ENCODE data around the gene AKR1B1.
A peak's percentile ranks its signal among the peaks of the same experiment; 100 is the strongest.
"Not testable (repeated sequence)": the region's sequence is repeated elsewhere in the genome, so short reads cannot be mapped to it uniquely, and the experiment has no call there.

AKR1B1 gene

DNA sequence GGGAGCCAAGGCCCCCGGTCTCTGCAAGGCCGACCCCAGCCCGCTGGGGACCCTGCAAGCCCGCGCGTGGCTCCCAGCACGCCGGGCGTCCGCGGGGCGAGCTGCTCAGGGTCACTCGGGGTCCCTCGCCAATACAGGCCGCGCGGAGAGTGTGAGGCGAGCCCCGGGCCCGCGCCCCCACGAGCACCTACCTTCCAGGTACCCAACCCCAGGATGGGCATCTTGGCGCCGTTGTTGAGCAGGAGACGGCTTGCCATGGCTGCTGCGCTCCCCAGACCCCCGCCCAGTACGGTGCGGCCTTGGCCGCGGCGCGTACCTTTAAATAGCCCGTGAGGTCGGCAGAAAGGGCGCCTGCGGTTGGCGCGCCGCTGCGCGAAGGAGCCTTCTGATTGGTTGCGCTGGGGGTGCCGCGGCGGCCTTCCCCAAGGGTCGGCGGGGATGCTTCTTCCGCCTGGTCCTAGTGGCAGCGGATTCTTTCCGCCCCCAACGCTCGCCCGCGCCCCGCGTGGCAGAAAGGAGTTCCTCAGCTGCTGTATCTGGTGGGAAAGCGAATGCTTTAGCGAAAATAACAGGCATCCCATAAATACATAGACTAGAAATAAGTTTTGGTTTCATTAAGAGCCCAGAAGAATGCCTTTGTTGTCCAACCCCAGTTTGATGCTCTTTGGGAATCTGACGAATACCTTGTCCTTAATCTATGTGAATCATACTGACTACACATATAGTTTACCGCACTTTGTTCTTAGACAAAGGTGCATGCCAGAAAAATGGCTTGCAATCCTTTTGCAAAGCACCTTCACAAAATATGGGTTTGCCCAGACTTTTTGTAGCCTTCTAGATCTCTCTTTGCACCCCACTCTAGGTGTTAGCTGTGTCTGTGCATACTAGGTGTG is at the start of gene AKR1B1:
TSS of gene AKR1B1 (minus strand) at position 295 of the 893 bp plus-strand sequence. CDS start at position 257, 38 bp downstream.
- peak; percentile 97 for DNase-seq

DNA sequence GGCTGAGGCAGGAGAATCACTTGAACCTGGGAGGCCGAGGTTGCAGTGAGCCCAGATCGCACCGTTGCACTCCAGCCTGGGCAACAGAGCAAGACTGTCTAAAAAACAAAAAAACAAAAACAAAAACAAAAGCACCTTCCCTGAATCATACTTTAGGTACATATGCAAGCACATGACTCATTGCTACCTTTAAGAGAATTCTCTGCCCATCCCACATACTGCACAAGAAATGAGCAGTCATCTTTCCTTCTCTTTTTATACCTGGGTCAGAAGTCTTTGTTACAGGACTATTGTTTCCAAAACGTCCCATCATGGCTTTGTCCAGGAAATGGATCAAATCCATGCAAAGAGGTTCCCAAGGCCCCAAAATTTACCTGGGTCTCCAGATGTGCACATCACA is 47.0 kb upstream of the AKR1B1 start:
- DNase-seq, result no peak

DNA sequence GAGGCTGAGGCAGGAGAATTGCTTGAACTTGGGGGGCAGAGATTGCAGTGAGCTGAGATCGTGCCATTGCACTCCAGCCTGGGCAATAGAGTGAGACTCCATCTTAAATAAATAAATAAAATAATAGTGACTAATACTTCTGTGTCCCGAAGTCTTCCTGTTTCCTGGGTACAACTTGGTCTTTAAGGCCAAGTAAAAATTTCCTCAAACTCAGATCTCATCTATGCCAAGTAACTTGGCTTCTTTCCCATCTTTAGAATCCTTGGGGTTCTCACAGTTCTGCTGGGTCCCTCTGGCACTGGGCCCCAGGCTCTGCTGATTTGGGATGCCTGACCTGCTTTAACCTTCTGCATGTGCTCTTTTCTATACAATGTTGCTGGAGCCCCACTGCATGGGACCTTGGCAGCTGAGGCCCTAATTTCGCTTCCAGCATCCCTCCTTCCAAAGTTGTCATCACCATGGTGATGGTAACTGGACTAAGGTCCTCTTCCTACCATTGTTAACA is 45.8 kb upstream of the AKR1B1 start:
- no peak for DNase-seq

DNA sequence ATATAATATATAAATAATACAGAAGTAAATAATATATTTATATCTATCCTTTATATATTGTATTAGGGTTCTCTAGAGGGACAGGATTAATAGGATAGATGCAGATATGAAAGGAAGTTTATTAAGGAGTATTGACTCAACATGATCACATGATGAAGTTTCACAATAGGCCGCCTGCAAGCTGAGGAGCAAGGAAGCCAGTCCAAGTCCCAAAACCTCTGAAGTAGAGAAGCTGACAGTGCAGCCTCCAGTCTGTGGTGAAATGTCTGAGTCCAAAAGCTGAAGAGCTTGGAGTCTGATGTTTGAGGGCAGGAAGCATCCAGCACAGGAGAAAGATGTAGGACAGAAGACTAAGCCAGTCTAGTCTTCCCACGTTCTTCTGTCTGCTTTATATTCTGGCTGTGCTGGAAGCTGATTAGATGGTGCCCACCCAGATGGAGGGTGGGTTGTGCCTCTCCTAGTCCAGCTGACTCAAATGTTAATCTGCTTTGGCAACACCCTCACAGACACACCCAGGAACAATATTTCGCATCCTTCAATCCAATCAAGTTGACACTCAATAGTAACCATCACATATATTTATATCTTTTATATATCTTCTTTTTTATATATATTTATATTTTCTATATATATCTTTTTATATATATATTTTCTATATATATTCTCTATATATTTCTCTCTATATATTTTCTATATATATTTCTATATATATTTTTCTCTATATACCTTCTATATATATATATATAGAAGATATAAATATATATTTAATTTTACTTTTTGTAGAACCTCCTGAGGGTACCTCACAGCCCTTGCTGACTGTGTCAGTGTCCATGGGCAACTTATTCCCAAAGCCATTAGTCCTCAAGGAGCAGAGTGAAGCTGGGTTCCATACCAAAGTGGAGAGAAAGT is 43.8 kb upstream of the AKR1B1 start:
- no peak for DNase-seq

DNA sequence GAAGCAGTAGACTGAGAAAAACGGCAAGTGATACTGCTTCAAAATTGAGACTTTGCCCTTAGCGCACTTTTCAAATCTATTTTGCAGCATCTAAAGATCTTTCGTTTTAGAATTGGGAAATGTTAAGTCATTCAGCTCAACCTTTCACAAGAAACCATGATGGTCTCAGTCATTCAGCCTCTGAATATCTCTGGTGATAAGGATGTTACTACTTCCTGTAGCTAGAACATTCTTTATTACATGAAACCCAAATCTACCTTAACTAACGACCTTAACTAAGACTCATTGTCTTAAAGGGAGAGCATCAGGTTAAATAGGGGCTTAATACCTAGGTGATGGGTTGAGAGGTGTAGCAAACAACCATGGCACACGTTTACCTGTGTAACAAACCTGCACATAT is 42.1 kb upstream of the AKR1B1 start:
- no peak for DNase-seq

DNA sequence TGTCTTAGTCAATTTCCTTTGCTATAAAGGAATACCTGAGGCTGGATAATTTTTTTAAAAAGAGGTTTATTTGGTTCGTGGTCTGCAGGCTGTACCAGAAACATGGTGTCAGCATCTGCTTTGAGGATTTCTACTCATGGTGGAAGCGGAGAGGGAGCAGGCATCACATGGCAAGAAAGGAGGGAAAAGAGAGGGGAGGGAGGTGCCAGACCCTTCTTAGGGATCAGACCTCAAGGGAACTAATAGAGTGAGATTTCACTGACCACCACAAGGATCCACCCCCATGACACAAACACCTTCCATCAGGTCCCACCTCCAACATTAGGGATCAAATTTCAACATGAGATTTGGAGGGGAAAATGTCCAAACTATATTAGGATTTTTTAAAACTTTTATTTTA is 41.5 kb upstream of the AKR1B1 start:
- no peak for DNase-seq

DNA sequence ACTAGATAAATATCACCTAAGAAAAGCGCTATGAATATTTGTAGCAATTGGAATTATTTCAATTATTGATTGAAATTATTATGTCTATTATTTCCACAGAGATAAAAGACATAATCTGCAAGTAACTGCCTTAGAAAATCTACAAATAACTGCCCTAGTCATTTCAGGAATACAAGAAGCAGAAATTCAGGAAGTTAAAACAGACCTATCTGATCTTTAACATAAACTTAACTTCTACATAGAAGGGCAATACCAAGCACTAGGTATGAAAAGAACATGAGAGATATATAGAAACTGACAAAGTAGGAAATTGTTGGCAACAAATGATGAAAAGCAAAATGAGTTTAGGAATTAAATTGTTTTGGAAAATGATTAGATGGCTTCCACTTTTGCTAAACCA is 36.6 kb upstream of the AKR1B1 start:
- DNase-seq, result no peak

DNA sequence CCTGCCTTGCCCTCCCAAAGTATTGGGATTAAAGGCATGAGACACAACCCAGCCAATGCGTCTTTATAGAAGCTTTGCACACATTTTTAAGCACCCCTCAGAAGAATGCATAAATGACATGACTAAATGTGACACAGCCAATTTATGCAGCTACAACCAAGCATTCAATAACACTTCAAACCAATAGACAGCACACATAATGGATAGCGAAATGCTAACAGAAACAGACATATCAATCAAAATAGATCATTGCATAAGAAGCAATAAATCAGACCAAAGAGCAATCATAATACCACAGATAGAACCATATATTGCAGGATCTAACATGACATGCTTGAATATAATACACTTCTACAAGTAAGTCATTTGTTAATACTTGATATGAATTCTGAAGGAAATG is 34.2 kb upstream of the AKR1B1 start:
- DNase-seq, result no peak

DNA sequence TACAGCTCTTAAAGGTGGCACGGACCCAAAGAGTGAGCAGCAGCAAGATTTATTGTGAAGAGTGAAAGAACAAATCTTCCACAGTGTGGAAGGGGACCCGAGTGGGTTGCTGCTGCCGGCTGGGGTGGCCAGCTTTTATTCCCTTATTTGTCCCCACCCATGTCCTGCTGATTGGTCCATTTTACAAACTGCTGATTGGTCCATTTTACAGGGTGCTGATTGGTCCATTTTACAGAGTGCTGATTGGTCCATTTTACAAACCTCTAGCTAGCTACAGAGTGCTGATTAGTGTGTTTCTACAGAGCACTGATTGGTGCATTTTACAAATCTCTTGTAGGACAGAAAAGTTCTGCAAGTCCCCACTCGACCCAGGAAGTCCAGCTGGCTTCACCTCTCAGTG is 28.8 kb upstream of the AKR1B1 start:
- not testable (repeated sequence) for DNase-seq

DNA sequence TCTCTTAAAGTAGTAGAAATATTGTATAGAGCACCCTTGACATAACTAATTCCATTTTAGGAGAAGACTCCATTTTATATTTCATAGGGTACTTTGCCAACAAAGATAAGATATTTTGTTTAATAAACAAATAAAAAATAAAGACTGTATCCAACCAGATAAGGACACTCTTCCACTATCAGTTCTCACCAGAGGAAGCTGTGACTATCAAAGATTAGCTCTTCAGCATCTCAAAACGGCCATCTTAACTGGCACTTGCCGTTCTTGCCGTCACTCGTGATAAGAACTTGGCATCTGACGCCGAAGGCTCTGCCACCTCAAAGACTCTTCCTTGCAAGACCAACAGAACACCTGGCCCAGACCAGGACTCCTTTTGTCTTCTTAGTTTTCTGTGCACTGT is 26.3 kb upstream of the AKR1B1 start:
- no peak for DNase-seq

DNA sequence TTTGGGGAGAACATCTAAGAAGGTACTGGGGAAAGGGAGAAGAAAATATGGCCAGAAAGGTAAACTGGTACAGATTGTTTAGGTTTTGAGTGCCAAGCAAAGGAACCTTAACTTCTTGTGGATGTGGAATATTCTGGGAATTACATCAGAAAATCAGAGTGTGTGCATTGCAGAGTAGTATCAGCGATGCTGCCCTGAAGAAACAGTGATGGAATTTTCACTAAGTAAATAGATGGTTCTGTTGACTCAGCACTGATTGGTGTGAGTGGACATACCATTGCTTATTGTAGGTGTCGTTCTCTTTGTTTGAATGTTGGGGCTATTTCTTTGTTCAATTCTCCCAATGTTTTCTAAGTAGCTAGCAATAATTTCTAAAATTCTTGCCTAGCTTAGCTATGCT is 24.4 kb upstream of the AKR1B1 start:
- DNase-seq, result no peak

DNA sequence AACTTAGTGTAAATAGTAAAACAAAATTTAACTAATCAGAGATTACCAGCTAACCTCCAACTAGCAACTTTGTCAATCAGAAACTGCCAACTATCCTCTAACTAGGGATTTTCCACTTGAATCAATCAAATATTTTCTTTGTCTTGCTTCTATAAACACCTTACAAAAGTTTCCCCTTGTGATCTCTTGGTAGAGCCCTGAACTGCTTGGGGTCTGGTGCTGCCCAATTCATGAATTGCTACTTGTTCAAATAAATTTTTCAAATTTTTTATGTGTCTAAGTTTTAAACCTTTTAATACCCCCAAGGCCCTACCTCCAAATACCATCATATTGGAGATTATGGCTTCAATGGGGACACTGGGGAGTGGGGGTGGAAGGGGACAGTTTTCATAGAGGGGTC is 24.0 kb upstream of the AKR1B1 start:
- DNase-seq, result no peak

DNA sequence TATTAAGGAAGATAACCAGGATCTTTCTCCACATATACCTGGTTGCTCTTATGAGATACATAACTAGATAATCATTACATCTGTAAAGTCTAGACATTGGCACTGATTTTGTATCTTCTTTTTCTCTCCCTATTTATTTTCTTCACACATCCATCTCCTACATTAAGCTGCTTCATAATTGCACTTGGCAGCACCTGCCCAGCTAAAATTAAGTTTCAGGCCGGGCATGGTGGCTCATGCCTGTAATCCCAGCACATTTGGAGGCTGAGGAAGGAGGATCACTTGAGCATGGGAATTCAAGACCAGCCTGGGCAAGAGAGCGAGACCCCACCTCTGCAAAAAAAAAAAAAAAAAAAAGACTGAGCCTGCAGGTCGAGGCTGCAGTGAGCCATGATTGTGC is 22.3 kb upstream of the AKR1B1 start:
- DNase-seq, result no peak

DNA sequence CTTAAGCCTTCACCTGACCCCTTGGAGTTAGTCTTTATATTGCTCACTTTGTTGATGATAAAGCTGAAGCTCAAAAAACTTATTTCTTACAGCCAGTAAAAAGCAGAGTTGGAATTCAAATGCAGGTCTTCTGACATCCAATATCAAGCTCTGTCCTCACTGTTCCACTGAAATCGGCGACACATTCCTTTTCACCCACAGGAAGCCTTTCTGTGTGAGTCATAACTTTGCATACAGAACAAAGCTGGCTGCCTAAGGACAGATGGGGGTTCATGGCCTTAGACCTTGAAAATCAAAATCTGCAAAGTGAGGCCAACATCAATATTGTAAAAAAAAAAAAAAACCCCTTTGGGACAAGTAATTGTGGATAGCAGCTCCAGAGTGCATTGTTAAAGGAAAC is 21.8 kb upstream of the AKR1B1 start:
- DNase-seq, result peak; percentile 83

DNA sequence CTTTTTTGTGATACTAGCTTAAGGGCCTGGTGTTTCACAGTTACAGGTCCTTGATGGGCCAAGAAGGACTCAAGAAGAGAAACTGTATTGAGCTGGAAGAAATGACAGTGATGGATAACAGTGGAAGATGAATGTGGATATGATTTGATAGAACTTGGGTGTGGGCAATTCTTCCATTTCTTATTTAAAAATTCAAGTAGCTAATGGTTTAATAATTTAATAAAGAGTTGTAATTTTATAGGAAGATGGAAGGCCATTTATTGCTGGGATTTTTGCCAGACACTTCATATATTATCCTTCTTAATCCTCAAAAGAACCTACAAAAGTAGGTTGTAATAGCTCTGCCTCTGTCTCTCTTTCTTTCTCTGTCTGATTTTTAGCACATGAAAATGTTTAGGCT is 21.3 kb upstream of the AKR1B1 start:
- DNase-seq, result no peak

DNA sequence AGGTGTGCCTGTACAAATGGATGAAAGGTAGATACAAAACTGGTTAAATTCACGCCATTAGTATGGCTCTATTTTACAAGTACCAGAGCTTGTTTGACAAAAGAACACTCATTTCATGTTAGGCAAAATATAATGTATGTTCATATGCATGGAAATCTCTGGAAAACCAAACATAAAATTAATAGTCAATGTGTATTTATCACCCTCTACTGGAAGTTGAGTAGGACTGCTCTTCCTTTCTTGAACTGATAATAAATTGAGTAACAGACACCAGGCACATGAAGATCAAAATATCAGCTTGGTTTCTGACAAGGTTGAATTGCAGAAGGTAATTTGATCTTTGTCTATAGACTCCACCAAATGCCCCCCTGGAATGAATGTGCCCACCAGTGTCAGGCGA is 19.8 kb upstream of the AKR1B1 start:
- no peak for DNase-seq

DNA sequence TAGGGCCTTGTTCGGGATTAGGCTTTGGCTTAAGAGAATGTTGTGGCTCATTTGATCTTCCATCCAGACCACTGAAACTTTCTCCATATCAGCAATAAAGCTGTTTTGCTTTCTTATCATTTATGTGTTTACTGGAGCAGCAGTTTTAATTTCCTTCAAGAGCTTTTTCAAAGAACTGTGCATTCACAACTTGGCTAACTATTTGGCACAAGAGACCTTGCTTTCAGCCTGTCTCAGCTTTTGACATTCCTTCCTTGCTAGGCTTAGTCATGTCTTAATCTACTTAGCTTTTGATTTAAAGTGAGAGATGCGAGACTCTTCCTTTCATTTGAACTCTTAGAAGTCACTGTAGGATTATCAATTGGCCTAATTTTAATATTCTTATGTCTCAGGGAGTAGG is 19.1 kb upstream of the AKR1B1 start:
- no peak for DNase-seq

DNA sequence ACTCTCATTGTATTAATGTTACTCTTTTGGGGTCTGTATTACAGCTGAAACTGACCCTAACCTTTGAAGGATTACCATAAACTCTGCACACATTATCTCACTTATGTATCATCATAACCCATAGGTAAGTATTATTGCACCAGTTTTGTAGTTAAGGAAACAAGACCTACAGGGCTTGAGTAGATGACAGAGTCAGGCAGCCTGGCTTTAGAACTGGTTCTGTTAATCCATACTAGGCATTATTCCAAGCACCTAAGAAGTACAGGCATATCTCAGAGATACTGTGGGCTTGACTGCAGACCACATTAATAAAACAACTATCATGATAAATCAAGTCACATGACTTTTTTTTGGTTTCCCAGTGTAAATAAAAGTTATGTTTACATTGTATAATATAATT is 17.1 kb upstream of the AKR1B1 start:
- no peak for DNase-seq

DNA sequence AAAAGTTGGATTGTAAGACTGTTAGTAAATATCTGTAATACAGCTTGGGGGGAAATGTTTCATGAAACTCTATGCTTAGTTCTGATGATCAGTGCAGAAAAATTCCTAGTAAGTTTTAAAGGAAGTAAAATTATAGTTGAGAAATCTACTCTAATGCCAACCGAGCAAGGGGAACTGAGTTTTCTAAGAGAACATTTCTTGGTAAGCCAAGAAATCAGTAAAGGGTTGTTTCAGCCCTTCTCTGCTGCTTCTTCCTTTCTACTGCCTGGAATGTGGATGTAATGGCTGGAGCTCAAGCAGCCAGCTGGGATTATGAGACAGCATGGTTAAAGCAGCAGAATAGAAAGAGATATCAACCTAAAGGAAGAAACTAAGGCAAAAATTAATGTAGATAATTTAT is 15.9 kb upstream of the AKR1B1 start:
- DNase-seq, result no peak

DNA sequence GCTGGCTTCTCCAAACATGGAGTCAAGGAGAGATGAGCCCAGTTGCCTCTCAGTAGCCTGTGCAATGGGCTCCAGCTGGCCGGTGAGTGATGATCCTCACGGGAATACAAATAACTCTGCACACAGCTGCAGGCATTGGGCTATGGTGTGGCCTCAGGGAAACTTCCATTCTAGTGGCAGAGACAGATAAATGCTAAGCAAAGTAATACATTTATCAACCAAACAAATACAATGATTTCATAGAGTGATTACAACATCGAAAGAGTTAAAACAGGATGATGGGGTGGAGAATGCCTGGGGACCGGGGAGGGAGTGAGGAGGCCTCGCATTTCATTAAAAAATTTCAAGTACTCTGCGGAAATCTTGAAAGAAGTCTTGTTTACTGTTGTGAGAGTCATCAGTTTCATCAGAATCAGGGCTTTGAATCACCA is 15.0 kb upstream of the AKR1B1 start:
- DNase-seq, result no peak

DNA sequence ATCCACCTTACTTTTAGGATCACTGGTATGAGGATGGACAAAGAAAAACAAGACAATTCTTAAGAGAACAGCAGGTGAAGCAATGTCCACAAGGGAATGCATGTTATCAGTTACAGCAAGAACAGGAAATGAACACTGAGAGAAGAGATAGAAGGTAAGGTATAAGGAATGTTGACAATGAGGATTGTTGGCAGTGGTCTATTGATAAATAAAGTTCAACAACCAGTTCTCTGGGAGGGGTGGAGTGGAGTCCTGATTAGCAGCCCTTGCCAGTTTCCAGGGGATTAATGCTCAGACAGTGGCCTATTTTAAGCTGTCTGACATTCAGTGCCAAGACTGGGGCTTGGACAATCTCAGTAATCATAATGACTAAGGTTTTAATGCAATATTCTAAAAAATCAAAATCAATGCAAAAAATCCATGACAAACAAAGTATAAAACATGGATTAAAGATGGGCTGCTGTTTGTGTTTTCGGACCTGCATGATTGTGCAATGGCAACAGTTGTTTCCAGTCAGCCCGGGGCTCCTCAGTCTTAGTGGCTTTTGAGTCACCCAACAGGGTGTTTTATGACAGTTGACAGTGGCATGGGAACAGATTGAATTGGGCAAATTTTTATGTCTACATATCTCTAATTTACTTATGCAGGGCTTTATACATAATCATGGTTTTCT is 13.8 kb upstream of the AKR1B1 start:
- no peak for DNase-seq

DNA sequence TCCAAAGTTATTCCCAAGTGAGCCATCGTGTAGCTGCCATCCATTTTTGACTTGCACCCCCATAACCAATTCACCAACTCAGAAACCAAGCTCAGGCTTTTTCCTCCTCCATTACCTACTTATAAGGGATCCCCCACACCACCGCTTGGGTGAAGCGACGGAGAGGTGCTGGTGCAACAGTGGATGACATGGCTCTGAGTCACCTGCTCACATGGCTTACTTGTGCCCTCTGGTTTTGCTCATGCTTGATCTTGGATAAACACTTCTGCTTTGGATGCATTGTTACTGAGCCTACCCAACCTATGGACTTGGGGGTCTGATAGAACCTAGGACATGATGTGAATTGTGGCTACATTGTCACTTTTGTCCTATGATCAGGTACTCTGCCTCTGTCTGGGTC is 12.0 kb upstream of the AKR1B1 start:
- DNase-seq, result no peak

DNA sequence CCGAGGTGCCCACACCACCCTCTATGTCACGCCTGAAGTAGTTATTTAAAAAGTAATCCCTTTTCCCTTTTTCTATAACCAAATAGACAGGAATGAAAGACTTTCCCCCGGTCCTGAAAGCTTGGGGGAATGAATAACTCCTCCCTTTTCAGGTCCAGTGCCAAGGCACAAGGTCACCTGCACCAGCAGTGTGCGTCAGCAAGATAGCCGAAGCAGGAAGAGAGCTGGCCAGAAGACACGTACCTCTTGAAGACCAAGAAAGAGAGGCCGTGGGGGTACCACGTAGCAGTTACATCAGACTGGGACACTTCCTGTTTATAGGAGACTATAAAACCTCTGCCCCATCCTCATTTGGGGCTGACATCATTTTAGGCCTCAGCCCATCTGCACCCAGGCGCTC is 10.7 kb upstream of the AKR1B1 start:
- no peak for DNase-seq

Data from islet precursor cell (in vitro differentiated cells).